Measurements from ENCODE around the gene RMI2.

The RMI2 gene

DNA sequence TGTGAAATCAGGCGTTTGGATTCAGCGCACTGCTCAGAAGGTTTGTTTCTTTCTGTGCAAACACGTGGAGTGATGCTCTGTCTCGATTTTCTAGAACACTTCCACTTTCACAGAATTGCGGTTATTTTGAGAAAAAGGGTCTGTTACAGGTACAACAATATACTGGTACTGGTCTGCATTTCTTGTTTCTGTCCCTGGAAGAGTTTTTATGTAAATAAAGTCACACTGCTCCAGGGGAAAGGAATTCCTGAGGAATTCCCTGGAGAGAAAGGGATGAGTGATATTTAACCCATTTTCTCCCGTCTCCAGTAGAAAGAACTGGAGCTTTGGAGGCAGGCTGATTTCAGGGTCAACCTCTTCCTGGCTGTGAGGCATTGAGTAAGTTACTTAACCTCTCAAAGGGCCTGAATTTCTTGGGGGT lies 16.2 kb upstream of the RMI2 start:
- DNase-seq, result no peak

DNA sequence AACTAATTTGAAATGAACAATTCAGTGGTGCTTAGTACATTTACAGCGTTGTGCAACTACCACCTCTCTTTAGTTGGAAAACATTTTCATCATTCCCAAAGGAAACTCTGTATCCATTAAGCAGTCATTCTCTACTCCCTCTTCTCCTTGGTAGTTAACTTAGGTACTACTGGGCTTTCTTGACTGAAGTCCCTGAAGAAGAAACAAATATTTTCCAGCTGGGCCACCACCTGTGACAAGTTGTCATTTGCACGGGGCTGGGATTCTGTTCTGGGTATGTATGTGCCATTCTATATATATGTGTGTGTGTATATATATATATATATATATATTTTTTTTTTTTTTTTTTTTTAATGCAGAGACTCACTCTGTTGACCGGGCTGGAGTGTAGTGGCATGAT lies 15.4 kb upstream of the RMI2 start:
- no peak for DNase-seq

DNA sequence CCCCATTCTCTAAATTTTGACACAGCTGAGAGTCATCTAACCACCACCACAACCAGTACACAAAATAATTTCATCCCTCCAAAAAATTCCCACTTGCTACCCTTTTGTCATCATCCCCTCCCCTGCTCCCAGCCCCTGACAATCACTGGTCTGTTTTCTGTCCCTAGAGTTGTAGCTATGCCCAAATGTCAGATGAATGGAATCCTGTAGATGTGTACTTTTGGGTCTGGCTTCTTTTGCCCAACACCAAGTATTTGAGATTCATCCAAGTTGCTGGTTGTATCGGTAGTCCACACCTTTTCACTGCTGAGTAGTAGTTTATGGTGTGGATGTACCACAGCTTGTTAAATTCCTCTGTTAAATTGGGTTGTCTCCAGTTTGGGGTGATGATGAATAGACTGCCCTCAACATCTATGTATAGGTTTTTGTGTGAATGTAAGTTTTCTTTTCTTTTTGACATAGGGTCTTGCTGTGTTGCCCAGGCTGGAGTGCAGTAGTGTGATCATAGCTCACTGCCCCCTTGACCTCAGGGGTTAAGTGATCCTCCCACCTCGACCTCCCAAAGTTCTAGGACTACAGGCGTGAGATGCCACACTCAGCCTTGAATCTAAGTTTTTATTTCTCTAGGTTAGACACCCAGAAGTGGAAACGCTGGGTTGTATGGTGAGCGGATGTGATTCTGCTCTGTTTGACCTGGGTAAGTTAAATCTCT lies 14.6 kb upstream of the RMI2 start:
- DNase-seq, result no peak

DNA sequence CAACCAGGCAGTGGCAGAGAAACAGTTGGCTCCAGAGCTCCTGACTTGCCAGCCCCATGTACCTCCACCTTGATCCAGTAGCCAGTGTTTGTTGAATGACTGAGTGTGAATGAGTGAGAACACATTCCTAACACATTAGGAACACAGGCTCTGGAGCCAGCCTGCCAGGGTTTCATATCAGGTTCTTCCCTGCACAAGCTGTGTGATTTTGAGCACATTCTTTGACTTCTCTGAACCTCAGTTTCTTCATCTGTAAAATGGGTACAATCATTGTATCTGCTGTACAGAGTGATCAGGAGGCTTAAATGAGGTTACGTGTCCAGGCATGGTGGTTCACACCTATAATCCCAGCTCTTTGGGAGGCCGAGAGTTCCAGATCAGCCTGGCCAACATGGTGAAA lies 13.3 kb upstream of the RMI2 start:
- DNase-seq, result no peak

DNA sequence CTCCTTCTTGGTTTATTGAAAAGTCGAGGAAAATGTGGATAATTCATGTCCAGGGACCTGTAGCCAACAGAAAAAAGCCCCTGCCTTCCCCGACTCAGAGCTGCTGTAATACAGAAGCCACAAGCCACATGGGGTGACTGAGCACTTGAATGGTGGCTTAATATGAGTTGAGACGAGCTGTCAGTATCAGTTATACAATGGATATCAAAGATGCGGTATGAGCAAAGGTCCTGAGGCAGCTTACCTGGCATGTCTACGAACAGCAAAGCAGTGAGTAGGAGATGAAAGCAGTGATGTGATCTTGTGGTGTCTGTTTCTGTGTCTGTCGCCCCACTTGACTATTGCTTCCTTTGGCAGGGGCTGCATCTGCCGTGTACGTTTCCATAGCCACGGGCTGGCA lies 12.2 kb upstream of the RMI2 start:
- DNase-seq, result no peak

DNA sequence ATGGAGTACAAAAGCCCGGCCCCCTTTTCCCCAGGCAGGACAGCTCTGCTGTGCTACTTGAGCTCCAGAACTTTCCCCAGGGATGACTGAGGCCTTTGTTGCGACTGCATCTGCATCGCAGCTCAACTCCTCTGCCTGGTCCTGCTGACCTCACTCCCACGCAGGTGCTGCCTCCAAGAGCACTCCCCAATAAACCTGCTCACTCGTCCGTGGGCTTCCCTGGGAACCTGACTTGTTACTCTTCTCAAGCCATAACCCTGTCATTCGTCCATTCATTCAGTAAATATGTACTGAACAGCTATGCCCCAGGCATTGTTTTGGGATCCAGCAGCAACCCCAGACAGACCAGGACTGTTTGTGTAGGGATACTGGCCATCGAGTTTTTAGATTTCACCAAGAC lies 11.6 kb upstream of the RMI2 start:
- DNase-seq, result no peak

DNA sequence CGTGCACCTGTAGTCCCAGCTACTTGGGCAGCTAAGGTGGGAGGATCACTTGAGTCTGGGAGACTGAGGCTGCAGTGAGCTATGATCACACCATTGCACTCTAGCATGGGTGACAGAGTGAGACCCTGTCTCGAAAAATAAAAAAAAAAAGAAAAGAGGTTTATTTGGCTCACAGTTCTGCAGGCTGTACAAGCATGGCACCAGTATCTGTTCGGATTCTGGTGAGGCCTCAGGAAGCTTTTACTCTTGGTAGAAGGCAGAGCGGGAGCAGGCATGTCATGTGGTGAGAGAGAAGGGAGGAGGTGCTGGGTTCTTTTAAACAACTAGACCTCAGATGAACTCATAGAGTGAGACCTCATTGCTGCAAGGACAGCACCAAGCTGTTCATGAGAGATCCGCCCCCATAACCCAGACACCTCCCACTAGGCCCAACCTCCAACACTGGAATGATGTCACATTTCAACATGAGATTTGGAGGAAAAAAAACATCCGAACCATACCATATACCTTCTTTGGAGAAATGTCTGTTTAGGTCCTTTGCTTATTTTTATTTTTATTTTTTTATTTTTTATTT lies 10.3 kb upstream of the RMI2 start:
- no peak for DNase-seq

DNA sequence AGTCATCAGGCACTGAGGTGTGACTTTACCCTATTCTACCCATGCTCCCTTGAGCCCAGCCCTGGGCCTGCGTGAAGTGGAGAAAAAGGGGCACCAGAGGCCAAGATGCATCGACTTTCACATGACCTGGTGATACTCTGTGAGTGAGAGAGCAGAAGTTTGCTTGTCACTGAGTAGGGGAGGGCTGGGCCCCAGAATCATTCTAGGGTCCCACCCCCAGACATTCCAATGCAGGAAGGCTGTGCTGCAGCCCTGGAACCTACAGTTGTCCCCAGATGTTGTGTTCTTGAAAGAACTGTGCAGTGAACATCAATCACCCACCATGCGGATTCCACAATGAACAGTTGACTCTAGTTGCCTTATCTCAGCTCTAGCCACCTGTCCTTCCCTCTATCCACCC lies 6.2 kb upstream of the RMI2 start:
- DNase-seq, result no peak

DNA sequence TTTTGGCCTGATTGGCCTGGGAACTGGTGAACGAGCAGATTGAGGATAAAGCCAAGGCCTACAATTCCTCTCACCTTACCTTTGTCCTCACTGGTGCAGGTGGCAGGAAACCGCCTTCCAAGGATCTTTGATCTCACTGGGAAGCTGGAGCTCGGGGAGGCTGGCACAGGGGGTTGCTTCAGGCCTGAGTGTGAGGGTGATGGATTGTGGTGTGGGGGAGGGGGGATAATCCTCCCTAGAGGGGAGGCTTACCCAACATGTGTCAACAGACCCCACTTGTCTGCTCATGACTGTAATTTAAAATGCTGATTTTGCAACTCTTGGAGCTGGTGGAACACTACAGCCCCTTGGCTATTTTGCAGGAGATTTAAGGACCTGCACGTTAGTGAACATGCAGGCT lies 4.5 kb upstream of the RMI2 start:
- no peak for DNase-seq

DNA sequence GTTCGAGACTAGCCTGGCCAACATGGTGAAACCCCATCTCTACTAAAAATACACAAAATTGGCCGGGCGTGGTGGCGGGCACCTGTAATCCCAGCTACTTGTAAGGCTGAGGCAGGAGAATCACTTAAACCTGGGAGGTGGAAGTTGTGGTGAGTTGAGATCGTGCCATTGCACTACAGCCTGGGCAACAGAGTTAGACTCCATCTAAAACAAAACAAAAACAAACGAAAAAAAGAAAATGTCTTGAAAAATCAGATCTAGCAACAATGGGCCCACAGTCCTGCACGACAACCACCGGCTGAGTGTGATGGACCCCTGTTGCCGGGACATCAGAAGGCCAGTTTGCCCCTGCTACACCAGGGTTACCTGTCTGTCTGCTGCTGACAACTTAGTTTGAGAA lies 3.9 kb upstream of the RMI2 start:
- no peak for DNase-seq

DNA sequence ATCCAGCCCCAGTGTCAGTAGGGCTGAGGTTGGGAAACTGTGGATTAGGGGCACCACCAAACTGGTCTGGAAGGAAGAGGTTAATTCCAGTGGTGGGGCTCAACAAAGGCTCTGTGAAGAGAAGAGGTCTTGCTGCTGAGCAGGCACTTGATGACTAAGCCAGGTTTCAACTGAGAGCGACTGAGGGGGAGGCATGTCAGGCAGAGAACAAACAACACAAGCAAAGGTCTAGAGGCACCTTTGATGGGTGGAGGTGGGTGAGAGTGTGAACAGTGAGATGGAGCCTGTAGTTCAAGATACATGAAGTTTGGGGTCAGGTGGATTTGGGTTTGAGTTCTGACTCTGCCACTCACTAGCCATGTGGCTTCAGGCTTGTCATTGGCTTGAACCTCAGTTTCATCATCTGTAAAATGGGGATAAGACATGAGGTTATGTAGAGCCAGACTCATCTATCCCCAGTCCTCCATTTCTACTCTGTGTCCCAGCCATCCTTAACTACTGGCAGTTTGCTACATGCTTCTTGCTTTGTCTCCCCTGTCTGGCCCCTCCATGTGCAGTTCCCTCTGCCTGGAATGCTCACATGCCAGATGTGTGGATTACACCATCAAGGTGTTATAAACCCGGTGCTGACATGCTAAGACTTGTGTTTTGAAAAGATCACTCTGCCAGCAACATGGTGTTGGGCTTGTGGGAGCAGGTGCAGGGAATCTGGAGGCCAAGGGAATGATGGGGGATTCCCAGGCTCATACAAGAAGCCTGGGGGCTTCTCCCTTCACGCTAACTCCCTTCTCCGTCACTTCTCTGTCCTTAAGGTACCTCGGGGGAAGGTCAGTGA lies 3.0 kb upstream of the RMI2 start:
- DNase-seq, result peak in 1 of 2 experiments; percentile 12

DNA sequence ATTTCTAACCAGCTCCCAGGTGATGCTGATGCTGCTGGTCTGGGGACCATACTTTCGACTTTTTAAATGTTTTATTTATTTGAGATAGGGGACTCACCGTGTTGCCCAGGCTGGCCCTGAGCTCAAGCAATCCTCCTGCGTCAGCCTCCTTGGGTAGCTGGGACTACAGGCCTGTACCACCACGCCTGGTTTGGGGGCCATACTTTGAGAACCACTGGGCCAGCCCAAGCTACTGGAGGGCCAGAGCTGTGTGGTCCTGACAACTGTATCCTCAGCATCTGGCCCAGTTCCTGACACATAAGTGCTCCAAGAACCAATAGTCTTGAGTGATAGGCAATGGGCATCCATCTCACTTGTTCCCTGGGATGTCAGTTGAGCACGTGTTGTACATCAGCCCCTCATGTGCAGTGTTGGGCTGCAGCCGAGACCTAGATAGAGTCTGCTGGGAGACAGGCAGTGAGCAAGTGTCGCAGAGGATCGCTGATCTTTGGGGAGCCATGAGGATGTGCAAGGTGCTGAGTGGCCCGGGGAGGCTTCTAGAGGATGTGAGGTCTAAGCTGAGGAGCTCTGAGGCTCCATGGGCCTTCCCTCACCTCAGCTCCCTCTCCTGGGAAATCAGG lies 1.6 kb downstream of the RMI2 start:
- DNase-seq, result no peak

DNA sequence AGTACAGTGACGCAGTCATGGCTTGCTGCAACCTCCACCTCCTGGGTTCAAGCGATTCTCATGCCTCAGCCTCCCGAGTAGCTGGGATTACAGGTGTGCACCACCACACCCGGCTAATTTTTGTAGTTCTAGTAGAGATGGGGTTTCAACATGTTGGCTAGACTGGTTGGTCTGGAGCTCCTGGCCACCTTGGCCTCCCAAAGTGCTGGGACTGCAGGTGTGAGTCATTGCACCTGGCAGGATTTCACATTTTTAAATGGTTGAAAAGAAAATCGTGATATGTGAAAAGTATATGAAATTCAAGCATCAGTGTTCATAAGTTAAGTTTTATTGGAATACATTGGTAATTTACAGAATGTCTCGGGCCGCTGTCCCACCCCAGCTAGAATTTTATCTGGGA lies 2.6 kb downstream of the RMI2 start:
- no peak for DNase-seq

DNA sequence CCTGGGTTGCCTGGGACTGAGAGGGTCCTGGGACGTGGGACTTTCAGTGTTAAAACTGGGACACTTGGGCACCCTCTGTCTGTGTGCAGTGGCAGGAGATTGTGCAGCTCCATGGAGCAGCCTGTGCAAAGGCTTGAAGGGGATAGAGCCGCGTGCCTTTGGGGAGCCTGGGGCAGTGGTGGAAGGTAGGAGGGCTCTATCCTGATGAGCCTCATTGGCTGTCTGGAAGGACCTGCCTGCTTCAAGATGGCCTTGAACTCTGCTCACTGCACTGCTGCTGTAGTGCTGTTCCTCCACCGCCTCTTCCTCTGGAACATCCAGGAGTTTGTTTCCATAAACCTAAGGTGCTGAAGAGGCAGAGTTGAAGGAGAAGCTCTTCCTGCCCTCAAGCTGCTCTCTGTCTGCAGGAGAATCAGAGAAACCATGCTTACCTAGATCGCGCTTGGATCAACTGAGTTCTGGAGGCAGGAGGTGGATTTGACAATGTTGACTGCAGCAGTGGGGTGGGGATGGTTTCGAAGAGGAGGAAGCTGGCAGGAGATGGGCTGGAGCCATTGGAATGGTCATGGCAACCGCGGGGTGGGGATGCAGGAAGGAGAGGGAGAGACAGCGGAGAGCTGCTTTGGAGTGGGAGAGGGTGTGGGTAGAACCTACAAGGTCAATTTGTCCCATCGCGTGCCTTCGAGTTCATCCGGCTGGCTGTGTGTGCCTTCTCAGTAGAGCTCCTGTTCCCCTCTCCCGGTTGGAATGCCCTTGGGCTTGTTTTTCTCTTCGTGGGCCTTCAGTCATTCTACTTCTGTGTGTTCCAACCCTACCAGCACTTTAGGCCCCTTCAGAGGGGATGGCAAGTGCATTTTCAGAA lies 3.7 kb downstream of the RMI2 start:
- DNase-seq, result no peak

DNA sequence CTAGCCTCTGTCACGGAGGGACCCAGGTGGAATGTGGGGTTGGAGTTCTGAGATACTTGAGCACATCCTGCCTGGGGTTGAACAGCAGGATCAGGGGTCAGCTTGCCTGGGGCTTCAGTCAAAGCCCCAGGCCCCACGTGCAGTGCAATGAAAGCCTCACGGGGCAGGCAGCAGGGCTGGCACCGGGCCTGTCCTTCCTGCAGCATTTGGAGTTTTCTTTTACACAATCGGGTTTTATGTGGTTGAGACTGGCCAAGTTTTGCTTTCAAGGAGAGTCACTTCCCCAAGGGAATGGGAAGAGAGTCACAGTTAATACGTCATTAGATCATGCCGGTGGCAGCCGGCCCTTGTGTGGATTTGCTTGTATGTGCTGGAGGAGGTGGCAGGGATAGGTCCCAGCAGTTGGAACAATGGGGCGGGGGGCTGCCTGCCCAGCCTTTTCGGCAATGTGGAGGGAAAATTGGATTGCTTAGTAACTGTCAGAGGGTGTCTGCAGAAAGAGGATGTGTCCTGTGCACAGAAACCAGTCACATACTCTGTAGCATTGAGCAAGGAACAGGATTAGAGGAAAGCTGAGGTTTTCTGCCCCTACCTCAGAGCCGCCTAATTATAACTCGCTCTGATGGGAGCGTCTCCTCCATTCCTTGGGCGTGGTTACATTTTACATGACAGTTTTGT lies 4.5 kb downstream of the RMI2 start:
- no peak for DNase-seq

DNA sequence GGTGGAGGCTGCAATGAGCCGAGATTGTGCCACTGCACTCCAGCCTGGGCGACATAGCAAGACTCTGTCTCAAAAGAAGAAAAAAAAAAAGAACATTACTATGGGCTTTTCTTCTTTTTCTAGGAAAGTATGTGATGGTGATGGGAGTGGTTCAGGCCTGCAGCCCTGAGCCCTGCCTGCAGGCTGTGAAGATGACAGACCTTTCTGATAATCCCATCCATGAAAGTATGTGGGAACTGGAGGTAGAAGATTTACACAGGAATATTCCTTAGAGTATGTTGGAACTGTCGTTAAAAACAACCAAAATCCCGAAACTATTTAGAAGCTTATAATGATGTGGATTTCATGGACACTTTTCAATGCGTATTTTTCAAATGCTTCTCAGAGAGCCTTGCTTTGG lies 5.3 kb downstream of the RMI2 start:
- no peak for DNase-seq

DNA sequence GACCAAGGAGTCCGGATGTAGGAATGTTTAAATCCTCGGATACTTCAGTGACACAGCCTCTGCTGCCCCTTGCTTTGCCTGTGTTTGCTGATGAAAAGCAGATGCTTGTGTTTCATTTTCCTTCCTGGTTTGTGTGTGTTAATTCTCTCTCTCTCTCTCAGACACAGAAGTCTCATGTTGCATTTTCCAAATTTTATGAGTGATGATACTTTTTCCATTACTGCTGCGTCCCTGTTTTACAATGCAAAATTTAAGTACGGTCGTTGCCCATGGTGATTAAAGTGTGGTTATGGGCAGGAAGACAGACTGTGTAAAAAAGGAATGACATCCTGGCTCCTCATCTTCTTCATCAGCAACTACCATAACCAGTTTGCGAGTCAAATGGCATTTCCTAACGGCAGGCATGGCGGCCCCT lies 5.7 kb downstream of the RMI2 start:
- no peak for DNase-seq

DNA sequence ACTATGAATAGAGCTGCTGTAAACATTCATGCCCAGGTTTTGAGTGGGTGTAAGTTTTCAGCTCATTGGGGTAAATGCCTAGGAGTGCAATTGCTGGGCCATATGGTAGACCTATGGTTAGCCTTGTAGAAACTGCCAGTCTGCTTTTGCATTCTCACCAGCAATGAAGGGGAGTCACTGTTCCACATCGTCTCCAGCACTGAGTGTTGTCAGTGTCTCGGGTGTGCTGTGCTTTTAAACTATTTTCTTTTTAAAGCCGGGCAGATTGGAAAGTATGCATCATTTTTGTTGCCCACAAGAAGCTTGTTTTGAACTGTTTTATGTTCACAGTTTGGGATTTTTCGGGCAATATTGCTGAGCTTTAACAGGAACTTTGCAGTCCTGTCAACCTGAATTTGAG lies 7.9 kb downstream of the RMI2 start:
- no peak for DNase-seq

DNA sequence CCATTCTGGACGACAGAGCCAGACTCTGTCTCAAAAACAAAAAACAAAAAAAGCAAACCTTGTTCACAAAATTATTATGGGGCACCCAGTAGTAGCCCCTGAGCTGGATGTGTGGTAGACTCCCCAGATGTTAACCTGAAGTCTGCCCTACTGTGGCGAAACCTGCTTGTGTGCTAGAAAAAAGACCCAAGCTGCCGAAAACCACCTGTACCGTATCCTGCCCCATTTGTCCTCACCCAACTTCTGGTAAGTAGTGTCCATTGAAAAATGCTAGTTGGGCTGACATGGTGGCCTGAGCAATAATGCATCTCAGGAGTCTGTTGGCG lies 9.1 kb downstream of the RMI2 start:
- DNase-seq, result no peak

DNA sequence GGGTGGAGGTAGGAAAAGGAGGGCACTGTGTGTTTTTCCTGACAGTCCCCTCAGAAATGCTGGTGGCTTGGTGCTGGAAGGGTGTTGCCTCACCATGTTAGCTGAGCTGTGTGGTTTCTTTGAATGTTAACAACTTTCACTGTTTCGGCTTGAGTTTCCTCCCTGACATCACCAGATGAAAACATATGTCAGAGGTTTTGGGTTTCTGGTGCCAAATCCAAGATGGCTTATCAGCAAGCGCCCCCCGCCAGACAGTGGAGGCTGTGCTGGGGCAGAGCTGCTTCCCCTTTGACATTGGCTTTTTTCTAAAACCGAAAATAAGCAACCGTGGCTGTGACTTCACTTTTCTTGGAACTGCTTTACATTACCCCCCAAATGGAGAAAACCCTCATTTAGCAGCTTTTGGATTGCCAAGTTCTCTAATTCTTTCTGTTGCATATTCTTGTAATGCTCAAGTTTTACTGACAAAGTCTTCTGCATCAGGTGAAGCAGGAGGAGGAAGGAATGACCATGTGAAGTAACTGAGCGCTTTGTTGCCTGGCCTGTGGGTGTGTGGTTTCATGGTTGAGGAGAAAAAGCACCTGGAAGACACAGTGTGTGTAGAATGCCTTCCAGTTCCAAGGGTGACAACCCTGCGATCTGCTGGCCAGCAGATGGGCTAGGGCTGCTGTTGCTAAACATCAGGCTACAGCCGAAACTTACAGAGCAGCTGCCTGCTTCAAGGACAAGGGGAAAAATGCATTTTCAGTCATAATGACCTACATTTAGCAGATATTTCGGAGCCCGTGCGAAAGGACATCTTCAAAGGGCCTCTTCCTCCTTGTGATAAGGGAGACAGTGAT lies 9.7 kb downstream of the RMI2 start:
- DNase-seq, result peak; percentile 61 to 77

DNA sequence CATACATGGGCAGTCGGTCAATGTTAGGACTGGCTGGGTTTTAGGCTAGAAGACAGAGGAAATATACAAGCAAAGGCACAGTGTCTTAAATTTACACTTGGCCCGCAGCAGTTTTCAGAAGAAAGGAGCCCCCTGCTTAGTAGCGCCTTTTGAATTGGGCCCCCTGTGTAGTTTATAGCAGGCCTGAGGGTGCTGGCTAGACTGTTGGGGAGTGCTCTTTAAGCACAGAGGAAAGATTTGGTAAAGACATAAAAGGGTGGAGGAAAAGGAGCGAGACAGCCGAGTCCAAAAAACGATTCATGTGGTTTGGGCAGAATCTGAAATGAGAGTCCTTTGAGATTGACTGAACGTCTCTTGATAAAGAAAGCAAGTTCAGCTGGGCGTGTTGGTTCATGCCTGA lies 10.6 kb downstream of the RMI2 start:
- no peak for DNase-seq
